Right renal pelvis (tissue), 4 donors: ENCODE data around the gene TUBA8. TPM values are rescaled to one million over a fixed set of nuclear protein-coding genes. Genes with fewer than 3 reads are reported as not detected.
"Not testable (repeated sequence)": the region's sequence is repeated elsewhere in the genome, so short reads cannot be mapped to it uniquely, and the experiment has no call there.

Source experiments
- DNase-seq, 4 donors: peaks; one replicate each; pipeline ENCODE4 v3.0.0-alpha.2; 2013; ENCODE audit warnings: low read depth in 4 of 4, low spot score in 3 of 4, missing footprints in 1 of 4
- polyA plus RNA-seq, 4 donors: library from polyadenylated mRNA; unstranded; fragments of 120-200 nt; gene quantifications; one replicate each; pipeline ENCODE4 v1.2.1, GENCODE V29; 2013; ENCODE audit not compliant: insufficient read length in 4 of 4

TUBA8 gene
- polyA plus RNA-seq: 1 to 10 TPM; 2.6 to 3.7 (median 3.2) TPM

DNA sequence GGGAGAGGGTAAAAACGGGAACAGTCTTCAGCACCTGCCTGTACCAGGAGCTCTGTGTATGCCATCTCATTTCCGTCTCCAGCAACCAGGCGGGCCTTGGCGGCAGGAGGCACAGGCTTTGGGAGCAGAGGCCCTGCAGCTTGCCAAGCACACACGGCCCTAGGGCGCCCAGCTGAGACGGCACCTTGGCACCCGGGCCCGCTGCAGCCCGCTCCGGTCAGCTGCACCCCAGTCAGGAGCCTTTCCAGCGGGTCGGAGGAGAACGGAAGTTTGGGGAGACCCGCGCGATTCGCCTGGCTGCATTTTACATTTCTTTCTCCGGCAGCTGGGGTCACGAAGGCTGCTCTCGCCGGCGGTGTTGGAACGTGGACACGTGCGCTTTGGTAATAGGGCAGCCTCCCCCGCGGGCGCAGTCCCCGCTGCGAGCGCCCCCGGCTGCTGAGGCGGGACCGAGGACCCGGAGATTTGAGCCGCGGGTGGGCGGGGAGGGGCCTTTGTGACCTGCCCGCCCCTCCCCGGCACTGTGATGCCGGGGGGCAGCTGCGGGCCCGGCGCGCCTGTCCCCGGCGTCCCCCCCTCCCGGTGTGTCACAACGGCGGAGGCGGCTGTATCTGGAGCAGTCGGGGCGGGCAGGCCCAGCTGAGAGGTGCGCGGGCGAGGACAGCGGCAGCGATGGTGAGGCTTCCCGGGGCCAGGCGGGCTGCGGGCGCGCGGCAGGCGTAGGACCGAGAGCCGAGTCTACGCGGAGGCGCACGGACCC is at the start of gene TUBA8:
TSS of gene TUBA8 (plus strand) at position 616 of the 760 bp plus-strand sequence. CDS start at position 673, 57 bp downstream.
- DNase-seq: peak in 3 of 4 donors; percentile 35 to 54 (median 40)

DNA sequence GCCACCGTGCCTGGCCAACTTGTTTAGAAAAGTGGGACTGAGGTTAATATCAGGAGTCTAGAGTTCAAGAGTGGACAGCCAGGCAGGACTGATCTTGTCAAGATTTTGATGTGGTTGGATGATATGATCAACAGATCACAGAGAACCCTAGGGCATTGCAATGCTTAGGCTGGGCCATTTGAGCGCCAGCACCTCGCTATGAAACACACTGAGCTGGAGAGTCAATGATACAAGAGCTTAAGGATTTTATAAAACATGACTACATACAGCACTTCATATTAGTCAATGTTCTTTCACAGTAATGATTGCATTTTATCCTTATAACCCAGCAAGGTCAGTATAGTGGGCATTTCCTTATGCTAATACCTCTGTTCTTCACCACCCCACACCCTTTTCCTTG is 48.2 kb upstream of the TUBA8 start:
- DNase-seq: no peak

- DNase-seq: no peak
Measured at GRCh38 chr22:18063306-18063705, 47.3 kb upstream of the TUBA8 start.

GRCh38 chr22:18063715-18064114 is 46.9 kb upstream of the TUBA8 start:
- DNase-seq: not testable (repeated sequence)

- no peak for DNase-seq
Measured at GRCh38 chr22:18064636-18065035, 46.0 kb upstream of the TUBA8 start.

DNA sequence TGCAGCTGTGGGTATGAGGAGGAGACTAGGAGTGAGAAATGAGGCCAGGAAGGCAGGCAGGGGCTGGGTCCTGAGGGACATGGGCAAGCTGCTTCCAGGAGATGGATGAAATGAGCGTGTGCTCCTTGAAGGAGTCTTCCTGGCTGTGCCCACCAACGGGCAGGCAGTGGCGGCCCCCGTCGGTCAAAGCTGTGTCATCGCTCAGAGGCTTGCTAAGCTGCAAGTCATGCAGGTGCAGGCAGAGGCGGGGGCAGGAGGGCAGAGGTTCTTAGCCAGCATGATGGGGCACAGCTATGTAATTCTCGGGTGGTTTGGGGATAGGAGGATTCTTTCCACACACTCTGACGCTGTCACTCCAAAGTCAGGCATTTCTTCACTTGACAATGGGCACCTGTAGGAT is 45.4 kb upstream of the TUBA8 start:
- DNase-seq: no peak

DNA sequence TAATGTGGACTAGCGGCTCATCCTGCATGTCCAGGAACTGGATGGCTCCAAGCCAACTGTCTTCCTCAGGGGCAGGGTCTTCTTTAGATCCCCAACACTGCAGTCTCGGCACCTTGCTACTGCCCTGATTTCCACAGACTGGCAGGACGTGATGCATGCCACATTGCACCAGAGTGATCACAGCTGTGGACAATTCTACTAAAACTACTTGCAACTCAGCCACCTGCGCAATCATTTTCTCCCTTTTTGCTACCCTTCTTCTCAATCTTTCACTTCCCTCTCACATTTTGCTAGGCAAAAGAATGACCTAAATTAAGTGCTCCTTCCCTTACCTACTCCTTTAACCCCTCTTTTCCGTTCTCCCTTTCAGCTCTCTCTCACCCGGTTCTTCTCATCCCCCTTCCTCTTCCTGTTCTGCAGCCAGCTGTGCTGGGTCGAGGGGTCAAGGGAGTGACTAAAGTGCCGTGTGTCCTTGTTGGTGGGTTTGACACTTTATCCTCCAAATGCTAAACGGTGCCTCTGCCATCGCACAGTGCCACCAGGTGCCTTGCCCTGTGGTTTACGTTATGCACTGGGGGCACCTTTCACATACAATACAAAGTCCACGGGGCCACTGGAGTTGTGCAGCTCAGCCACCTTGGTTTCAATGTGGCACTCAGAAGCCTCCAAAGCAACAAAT is 44.3 kb upstream of the TUBA8 start:
- no peak for DNase-seq

DNA sequence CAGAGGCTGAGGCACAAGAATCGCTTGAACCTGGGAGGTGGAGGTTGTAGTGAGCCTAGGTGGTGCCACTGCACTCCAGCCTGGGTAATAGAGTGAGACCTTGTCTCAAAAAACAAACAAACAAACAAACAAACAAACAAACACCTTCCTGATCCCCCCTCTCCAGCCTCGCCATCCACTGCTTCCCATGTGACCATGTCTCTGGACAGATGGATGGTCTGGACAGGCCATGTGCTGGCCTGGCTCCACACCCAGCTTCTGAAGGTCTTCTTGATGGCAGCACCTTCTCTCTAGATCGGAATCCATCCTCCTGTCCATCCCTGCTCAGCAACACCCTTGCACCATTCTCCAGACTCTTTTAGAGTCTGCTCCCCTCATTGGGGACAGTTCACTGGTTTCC is 43.5 kb upstream of the TUBA8 start:
- DNase-seq: no peak

- DNase-seq: no peak
Measured at GRCh38 chr22:18067548-18068341, 42.9 kb upstream of the TUBA8 start.

GRCh38 chr22:18068381-18068988 is 42.1 kb upstream of the TUBA8 start:
- no peak for DNase-seq

DNA sequence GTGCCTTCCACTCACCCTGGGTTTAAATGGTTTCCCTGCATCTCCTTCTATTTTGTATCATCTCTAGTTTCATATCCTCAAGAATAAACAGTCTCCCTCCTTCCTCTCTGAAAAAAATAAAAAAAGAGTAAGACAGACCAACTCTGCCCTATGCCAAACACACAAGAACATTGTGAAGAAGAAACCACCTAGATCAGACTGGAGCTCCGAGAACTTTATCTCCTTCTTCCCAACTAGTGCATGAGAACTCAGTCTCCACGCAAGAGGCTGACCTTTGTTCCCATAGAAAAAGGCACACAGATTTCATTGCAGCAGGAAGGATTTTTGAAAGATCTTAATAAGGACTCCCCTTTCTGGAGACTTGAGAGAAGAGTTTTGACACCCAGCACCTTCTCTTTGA is 41.6 kb upstream of the TUBA8 start:
- no peak for DNase-seq

DNA sequence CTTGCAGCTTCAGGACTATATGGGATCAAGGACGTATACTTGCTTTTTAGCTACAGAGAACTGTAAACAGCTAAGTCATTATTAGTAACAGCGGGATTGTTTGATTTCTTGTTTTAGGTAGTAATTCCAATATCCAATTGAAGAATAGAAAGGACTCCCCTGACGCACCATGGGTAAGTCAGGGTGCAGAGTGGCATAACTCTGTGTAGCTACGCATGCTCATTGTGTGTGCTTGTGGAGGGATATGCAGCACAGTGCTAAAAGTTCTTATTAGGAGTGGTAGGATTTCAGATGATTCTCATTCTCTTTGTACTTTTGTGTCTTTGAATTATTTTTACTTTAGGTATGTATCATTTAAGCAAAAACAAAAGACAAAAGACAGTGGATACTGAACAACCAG is 40.6 kb upstream of the TUBA8 start:
- DNase-seq: no peak

- DNase-seq: no peak
Measured at GRCh38 chr22:18070556-18071306, 39.9 kb upstream of the TUBA8 start.

DNA sequence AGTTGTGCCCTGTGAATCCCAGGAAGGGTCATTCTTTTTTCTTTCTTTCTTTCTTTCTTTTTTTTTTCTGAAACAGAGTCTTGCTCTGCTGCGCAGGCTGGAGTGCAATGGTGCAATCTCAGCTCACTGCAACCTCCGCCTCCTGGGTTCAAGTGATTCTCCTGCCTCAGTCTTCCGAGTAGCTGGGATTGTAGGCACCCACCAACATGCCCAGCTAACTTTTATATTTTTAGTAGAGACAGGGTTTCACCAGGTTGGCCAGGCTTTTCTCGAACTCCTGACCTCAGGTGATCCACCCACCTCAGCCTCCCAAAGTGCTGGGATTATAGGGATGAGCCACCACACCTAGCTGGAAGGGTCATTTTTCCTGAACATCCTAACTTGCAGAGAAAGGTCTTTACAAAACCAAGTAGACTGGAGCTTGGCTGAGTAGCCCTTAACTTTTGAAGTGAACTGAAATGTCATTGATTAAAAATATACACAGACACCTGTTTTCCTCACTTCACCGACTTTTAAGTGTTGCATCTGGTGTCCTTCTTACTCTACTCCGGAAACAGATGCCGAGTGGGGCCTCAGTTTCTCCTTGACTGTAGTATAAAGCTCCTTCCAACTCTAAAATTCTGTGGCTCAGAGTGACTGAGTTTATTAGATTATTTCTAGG is 39.2 kb upstream of the TUBA8 start:
- DNase-seq: not testable (repeated sequence)

DNA sequence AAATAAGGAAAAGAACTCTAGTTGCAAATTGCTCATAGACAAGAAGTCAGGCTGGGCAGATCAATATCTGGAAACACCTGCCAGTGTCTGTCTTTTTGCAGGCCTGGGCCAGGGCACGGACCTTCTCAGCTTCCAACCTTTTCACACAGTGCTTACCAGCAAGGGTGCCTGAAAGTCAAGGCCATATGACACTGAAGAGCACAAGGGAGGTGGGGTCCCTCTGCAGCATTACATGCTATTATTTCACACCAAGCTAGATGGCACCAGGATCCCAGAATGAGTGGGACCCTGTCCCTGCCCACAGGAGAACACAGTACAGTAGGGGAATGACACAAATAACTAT is 38.7 kb upstream of the TUBA8 start:
- DNase-seq: no peak

DNA sequence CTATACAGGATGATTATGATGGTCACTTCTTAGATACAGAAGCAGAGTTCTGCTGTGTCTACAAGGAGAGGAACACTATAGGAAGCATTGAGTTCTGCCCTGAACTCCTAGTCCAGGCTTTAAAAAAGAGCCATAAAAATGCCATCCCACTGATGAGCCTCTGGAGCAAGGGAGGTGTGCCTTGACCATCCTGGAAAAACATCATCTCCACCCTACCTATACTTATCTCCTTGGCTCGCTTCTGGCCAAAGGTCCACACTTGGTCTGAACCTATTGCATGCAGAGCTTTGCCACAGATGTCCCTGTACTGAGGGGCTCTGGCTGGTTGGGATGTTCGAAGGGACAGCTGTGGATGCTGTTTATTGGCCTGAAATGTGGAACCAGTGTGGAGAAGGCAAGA is 37.1 kb upstream of the TUBA8 start:
- DNase-seq: no peak

DNA sequence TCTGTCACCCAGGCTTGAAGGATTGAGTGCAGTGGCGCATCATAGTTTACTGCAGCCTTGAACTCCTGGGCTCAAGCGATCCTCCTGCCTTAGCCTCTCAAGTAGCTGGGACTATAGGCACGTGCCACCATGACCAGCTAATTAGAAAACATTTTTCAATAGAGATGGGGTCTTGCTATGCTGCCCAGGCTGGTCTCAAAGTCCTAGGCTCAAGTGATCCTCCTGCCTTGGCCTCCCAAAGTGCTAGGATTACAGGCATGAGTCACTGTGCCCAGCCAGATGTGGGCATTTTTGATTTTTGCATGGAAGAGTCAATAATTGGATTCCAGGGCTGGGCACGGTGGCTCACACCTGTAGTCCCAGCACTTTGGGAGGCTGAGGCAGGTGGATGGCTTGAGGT is 36.7 kb upstream of the TUBA8 start:
- not testable (repeated sequence) for DNase-seq

- DNase-seq: no peak
Measured at GRCh38 chr22:18075101-18075719, 35.4 kb upstream of the TUBA8 start.
